ENCODE results near the gene SON.
A peak's percentile ranks its signal among the peaks of the same experiment; 100 is the strongest.
"Not testable (repeated sequence)": the region's sequence is repeated elsewhere in the genome, so short reads cannot be mapped to it uniquely, and the experiment has no call there.

The SON gene, protein sequence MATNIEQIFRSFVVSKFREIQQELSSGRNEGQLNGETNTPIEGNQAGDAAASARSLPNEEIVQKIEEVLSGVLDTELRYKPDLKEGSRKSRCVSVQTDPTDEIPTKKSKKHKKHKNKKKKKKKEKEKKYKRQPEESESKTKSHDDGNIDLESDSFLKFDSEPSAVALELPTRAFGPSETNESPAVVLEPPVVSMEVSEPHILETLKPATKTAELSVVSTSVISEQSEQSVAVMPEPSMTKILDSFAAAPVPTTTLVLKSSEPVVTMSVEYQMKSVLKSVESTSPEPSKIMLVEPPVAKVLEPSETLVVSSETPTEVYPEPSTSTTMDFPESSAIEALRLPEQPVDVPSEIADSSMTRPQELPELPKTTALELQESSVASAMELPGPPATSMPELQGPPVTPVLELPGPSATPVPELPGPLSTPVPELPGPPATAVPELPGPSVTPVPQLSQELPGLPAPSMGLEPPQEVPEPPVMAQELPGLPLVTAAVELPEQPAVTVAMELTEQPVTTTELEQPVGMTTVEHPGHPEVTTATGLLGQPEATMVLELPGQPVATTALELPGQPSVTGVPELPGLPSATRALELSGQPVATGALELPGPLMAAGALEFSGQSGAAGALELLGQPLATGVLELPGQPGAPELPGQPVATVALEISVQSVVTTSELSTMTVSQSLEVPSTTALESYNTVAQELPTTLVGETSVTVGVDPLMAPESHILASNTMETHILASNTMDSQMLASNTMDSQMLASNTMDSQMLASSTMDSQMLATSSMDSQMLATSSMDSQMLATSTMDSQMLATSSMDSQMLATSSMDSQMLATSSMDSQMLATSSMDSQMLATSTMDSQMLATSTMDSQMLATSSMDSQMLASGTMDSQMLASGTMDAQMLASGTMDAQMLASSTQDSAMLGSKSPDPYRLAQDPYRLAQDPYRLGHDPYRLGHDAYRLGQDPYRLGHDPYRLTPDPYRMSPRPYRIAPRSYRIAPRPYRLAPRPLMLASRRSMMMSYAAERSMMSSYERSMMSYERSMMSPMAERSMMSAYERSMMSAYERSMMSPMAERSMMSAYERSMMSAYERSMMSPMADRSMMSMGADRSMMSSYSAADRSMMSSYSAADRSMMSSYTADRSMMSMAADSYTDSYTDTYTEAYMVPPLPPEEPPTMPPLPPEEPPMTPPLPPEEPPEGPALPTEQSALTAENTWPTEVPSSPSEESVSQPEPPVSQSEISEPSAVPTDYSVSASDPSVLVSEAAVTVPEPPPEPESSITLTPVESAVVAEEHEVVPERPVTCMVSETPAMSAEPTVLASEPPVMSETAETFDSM (N-terminal part only)

DNA sequence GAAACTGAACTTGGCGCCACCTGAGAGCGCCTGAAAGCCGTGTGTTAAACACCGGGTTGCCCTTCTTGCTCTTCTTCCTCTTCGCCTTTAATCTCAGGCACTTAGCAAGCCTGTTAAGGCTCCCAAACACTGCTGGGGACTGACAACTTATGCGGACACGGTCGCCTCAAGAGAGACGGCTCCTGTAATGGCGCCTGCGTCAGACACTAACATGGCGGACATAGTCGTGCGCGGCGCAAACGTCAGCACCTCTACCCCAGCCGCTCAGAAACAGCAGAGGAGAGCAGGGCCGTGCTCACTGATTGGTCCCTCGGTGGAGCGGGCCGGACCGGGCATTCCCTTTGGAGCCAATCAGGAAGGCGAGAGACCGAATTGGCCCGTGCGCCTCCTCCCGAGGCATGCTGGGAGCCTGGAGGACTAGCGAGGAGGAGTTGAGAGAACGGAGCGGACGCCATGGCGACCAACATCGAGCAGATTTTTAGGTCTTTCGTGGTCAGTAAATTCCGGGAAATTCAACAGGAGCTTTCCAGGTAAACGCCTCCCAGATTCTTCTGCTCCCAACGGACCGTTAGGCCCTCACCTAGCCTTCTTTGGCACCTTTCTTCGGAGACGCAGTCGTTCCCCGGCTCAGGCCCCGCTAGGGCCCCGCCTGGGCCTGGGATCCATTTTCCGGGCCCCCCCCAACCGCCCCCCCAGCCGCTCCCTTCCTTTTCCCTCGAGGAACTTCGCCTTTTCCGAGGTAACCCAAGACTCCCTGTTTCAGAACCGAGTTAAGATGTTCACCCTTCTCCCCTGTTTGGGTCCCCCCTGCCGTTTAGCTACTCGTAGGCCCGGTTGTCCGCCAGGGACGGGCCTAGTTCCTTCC is at the start of gene SON:
Gene SON, plus strand, starts transcription at position 399 of the 865 bp plus-strand sequence. Its CDS starts 55 bp downstream, at position 454.
- peak; percentile 79 to 99 (median 98) for DNase-seq

DNA sequence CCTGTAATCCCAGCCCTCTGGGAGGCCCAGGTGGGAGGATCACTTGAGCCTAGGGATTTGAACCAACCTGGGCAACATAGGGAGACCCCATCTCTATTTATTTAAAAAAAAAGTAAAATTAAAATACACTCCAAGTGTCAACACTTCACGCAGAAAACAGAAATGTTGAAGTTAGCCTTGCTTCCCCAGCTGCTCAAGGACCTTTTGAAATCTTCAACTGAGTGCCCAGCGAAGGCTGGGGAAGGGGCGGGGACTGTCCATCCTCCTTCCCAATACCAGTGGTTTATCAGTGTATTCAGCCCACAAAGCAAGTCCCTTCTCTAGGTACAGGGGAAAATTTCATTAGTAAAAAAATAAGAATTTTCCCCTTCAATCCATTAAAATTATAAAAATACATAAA is 49.1 kb upstream of the SON start:
- no peak for DNase-seq

DNA sequence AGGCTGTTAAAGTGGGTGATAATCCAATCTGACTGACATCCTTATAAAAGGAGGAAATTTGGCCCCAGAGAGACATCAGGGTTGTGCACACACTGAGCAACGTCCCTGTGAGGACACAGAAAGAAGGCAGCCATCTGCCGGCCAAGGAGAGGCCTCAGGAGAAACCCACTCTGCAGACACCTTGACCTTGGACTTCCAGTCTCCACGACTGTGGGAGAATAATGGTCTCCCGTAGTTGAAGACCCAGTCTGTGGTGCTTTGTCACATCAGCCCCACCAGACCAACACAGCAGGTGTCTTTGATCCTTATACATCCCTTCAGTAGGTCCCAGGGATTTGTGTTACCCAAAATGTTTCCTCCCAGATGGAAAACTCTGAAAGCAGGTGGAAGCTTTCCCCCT is 47.1 kb upstream of the SON start:
- DNase-seq: no peak

DNA sequence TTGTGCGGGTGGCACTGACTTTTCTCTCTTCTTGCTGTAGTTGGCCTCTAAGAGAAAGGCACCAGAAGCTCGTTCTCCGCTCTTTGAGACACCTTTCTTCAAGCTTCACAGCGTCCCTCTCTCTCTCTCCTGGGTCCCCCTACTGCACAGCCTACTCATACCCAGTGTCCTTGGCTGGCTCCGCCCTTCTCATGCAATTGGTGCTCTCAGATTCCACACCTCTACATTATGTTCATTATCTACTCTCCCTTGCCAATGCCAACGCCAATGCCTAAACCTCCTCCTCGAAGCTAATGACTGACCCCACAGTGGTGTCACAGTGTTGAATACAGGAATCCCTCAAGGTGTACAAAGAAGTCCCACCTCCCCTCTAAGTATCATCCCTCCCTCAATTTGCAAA is 46.5 kb upstream of the SON start:
- no peak for DNase-seq

DNA sequence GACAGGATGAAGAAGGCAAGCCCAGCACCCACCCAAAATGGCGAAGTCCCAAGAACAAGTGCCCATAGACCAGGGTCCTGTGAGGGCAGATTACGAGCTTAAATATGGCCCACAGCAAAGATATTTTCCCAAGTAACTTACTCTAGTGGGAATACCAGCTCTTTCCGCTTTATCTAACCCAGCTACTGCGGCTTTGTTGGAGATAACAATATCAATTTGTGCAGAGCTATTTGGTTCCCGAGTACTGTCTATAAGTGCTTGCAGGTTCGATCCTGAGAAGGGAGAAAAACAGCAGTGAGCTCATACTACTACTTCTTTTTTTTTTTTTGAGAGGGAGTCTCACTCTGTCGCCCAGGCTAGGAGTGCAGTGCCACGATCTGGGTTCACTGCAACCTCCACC is 37.0 kb upstream of the SON start:
- no peak for DNase-seq

DNA sequence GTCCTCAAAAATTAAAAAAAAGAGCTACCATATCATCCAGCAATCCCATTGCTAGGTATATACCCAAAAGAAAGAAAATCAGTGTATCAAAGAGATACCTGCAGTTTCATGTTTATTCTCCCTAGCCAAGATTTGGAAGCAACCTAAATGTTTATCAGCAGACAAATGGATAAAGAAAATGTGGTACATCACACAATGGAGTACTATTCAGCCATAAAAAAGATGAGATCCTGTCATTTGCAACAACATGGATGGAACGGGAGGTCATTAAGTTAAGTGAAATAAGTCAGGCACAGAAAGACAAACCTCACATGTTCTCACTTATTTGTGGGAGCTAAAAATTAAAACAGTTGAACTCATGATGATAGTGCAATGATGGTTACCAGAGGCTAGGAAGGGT is 35.8 kb upstream of the SON start:
- DNase-seq: not testable (repeated sequence)

DNA sequence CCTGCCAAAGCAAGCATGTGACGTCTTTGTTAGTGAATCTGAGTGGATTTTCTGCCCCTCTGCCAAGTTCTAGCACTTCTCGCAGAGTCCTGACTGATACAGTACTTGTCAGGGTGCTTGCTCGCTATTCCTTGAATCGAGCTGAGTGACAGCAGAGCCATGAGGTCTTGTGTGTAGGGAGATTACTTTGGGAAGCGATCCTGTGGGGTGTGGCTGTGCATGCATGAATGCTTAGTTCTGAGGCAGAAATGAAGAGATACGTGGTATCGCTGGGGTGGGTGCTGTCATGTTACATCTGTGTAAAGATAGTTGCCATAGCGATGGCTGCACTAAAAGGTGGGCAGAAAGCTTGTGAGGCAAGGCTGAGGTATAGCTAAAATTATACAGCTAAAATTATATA is 32.0 kb upstream of the SON start:
- no peak for DNase-seq

DNA sequence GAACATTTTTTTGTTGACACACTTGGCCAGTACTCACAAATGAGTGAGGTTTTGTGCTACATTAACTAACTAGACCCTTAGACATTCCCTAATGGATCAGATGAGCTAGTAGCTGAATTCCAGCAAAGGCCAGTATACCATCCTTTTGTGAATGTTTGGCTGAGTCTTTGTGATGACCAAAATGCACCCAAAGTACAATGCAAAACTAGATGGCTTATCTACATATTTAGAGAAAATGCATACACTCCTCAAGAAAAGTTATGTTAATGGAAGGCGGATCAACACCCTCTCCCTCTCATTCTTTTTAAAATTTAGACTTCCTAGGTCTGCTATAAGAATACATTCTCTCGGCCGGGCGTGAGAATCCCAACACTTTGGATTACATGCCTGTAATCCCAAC is 31.2 kb upstream of the SON start:
- no peak for DNase-seq

DNA sequence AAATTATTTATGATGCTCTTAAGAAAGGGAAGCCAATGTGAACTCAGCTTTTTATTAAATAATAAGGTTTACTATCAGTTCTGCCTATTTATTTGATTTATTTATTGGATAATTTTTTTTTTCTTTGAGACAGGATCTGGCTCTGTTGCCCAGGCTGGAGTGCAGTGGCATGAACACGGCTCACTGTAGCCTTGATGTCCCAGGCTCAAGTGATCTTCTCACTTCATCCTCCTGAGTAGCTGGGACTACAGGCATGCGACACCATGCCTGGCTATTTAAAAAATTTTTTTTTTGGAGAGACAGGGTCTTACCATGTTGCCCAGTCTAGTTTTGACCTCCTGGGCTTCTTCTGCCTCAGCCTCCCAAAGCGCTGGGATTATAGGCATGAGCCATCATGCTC is 30.4 kb upstream of the SON start:
- DNase-seq: no peak

DNA sequence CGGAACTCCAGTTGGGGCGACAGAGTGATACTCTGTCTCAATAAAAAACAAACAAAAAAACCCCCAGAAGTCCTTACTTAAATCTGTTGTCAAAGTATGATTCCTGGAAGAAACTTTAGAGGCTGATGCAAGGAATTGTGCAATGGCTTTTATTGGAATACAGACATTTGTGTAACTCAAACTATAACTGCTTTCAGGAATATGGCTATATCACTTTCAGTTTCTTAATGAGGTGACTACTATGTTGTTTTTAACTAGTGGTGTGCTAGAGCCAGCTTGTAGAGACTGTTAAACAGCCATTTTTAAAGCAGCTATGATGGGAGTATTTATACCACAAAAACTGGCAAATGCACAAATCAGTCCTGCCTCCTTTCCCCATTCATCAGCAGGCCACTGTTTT is 28.6 kb upstream of the SON start:
- DNase-seq: no peak

DNA sequence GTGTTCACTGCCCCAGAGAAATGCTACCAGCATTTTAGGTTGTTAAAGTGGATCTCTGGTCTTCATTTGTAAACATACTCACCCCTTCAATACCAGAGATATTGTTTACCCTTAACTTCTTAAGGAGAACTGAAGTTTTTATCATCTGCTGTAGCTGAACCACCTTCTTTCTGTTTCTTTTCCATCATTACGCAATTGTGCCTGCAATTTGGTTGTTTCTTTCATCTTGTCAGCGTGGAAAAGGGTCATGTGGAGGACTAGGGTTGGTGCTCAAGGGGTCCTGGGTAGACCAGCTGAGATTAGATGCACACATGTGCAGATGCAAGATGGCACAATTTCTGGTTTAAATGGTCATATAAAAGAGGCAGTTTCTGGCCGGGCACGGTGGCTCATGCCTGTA is 23.9 kb upstream of the SON start:
- DNase-seq: no peak

DNA sequence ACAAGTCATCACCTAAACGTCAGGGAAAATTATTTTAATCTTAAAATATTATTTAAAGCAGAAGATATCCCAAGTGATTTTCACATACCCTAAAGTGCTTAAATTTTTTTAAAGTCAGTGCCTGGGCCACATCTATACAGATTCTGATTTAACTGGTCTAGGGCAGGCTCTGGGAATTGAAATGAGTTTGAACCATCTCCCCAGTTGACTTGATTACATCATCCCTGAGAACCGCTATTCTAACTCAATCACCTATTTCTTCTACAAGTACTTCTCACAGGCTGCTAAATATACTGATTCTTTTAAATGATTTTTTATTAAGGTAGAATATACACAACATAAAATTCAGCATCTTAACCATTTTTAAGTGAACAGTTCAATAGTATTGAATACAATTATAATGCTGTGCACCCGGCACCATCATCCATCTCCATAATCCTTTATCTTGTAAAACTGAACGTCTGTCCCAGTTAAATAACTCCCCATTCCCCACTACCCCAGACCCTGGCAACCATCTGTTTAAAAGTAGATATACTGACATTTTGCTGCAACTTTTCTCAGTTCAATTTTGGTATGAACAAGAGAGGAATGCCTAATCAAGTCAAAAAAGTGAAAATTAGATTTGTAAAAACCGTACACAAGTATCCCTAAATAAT is 20.4 kb upstream of the SON start:
- DNase-seq: no peak

DNA sequence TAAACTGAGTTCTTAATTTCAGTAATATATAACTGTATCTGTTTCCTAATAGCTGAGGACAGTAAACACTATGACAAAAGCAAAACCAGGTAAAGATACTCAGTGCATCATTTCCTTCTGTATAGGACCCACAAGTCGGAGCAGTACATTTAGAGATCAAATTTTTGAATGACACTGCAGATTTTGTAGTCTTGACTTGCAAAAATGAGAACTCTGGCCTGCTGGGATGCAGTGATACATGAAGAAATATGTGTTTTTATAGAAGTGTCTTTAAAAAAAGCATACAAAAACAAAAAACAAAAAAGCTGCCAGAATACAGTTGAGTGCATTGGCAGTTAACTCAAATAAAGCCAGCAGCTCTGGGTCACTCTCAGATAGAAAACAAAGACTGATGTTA is 19.9 kb upstream of the SON start:
- DNase-seq: no peak

DNA sequence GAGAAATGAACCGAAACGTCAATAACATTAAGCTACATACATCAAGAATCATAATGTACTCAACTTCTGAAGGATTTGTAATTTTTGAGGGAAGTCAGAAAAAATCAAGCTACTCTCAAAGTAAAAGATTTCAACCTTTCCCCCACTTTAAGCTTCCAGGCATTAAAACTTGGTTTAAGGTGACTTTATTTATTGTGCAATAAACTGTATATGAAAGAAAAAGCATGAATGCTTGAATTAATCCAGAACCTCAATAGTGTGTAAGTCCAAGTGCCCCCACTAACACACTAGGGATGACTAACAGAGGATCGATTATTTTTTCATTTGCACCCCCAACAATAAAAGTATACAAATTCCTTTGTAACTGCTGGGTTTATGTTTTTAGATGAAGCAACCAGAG is 11.8 kb upstream of the SON start:
- DNase-seq: no peak

DNA sequence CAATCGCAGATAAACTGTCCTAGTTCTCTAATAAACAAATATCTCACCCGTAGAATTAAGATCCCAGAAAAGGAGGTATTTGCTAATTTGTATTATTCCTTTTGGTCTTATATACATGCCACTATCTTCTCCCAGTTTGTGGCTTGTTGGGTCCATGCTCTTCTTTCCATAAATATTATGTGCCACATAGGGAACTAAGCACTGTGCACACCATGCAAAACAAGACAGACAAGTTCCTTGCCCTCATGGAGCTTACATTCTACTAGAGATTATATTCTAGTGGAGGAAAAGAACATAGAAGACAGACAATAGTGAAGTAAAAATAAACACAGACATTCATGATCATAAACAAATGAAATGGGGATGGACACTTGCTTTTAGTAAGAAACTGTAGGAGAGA is 5.6 kb upstream of the SON start:
- no peak for DNase-seq

DNA sequence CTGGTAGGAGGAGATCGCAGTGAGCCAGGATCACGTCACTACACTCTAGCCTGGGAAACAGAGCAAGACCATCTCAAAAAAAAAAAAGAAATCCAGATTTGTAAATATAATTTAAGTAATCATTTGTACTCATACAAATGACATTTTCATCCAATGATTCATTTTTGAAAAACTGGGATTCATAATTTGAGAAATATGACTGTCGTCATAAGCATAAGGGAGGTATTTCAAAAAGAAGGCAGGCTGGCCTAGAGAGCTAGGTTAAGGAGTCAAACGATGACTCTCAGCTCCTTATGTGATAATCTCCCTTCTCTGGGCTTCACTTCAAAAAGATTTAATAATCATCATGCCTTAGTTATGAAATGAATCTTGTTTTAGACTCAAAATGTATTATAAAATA is 3.2 kb upstream of the SON start:
- no peak for DNase-seq

DNA sequence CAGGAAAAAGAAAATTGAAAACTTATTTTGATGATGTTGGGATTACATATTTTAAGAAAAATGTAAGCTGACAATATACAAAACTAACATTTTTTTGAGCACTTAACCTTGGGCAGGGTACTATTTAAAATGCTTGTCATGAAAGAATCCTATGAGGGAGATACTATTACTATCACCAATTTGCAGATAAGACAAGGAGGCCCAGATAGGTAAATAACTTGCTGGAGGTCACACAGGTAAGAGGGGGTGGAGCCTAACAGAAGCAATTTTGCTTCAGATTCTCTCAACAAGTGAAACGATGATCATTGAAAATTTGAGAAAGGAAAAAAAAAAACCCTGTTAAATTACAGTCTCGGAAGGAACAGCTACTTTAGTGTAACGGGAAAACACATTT is 2.1 kb upstream of the SON start:
- no peak for DNase-seq

DNA sequence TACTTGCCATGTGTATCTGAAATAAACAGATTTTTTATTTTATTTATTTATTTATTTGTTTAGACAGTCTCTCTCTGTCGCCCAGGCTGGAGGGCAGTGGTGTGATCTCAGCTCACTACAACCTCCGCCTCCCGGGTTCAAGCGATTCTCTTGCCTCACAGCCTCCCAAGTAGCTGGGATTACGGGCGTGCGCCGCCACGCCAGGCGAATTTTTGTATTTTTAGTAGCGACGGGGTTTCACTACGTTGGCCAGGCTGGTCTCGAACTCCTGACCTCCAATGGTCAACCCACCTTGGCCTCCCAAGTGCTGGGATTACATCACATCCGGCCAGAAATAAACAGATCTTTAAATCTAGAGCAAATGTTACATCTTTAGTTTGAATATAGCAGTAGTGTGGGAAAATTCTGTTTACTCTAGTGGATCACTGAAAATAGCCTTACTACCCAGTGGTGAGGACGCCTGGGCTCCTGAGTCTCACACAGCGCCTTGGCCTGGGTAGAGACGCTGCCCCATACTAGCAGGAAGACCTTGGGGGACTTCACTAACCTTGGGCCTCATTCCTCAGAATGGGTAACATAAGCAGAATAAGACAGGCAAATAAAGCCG is 1.6 kb upstream of the SON start:
- no peak for DNase-seq

DNA sequence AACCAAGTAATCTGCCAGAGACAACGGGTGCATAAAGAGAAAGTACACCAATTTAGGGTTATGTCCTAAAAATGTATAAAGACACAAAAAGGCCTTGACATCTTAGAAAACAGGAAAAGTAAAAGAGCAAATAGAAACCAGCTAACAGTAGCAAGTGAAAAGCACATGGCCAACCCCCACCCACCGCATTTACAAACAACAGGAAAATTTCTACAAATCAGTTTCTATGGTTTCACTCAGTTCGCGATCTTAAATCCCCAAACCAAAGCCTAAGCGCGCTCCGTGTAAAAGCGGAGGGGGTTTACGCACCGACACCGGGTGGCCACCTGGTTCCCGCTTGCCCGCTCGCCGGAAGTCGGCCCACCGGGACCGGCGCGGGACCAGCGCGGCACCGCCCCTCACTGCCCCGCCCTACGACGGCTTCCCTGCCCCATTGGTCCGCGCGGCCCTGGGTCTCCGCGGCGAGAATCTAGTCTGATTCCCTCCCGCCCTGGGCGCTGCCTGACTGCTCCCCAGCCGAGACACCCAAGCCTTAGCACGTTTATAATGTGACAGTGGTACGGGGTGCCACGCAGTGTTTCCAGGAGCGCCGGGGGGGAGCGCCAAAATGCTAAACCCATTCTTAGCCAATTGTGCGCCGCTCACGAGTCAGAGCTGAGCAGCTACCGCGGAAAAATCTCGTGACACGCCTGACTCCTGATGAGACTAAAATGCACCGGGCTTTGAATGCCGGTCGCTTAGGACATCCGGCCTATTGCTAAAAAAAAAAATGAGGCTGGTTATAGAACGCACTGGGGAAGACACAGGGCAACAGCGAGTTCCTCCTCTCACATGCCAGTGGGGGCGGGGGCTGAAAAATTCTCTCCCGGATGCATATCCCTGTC is 840 bp upstream of the SON start, which contains the start of gene GART:
Gene GART, minus strand, starts transcription at position 362 of the 884 bp plus-strand sequence. CDS start 2,802 bp downstream, outside the sequence.
- peak in 13 of 14 donors; percentile 44 to 86 (median 80) for DNase-seq
